HUDEP-2 (cell line): ENCODE results near the gene OARD1.

Experiments used
- DNase-seq, 76 experiments: peaks; one replicate each; lab custom pipeline; 2025; ENCODE audit not compliant: unreplicated experiment in 76 of 76; lab: John Stamatoyannopoulos, UW

The OARD1 gene

DNA sequence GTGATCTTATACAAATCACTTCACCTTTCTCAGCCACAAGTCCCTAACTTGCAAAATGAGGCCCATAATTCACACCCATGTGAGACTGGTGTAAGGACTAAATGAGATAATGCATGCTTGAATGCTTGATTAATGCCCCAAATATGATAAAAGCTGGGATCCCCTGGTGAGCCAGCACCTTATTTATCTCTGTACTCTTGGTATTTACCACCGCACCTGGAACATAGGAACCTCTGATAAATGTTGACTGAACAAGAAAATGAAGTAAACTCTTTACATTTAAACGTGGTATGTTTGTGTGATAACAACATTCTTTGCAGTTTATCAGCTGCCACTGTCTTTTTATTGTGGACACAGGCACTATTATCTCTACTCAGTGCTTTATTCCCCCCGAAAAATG, 21.6 kb downstream of the OARD1 start:
- DNase-seq, result peak in 17 of 76 experiments; percentile 3 to 62 (median 34)

DNA sequence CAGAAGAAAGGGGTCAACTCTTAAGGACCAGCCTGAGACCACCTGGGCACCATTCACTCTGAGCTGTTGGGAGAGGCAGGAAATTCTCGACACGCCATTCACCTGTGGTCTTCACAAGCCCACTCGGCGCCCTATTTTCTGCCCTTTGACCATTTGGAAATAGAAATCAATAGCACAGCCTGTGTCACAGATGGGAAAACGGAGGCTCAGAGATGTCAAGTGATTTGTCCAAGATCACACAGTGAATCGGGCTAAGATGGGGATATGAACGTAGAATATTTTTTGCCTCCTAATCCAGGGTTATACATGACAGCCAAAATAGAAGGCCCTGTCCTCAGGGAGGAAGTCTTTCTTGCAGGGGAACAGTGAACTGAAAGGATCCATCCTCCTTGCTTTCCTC, 22.2 kb downstream of the OARD1 start:
- DNase-seq, result no peak

DNA sequence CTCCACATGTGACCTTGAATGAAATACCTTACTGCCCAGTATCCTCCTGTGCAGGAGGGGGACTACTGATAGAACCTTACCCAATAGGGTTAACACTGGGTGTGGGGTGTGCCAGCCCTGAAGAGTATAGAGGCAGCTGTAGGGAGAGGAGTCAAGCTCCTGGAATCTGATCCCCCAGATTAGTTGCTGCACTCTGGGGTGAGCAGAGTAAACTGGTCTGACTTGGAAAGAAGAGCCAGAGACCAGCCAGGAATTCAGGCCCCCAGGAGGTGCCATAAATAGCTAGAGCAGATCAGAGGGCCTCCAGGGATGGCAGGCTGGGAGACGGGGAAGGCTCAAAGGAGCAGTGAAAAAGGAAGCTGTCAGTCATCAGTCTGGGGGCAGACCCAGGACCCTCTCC, 22.6 kb downstream of the OARD1 start:
- DNase-seq, result no peak

DNA sequence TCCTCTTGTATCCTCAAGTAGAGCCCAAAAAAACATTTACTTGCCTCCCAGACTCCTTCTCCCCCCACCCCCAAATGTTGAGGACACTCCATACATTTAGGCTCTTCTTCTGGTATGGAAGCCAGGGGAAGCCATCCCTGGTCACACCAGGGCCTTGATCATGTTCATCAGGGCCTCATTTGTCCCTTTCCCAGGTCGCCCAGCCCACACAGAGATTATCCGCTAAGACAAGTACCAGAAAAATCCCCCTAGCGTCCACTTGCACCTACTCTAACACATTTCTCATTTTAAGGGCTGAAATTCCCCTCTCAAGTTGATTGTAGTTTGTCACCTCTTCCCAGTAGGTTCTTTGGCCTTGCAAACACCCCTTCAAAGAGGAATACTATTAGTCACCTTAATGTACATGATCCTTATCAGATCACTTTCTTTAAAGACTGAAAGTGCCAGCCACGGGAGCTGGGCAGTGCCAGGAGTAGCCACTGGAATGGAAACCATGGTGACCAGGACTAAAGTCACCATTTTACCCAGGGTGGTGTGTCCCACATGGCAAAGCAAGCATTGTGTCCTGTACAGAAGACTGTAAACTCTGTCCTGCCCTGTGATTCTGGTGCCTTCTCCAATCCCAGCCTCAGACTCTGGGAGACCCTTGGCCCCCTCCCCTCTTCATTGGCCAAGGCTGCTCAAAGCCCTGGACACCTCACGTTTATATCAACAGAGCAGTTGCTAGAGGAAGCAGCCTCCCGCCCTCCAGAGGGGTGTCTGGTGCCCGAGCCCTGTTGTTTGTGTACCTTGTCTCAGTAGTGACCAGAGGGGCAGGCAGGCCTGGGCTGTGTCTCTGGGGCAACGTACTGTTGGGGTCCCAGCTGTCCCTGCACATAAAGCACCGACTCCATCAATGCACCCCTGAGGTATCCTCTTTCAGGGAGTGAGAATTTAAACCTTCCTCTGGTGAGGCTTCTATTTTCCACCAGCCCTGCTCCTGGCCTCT, 24.1 kb downstream of the OARD1 start:
- DNase-seq, result no peak

- no peak for DNase-seq
These were observed 24.9 kb downstream of the OARD1 start for GRCh38 chr6:41047306-41047705.

DNA sequence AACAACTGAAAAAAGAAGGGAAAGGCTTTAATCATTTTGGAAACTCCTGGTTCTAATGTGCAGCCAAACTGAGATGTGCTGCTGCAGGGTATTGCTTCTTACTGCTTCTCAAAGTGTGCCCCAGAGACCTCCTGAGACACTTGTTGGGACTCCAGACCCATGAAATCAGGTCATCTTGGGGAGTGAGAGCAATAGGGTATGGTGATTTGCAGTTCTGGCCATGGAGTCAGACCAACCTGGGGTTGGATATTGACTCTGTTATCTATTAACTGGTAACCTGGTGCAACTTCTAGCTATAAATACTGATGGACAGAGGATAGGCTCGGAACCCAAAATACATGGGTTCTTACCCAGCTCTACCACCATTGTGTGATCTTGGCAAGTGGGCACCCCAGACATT, 26.1 kb downstream of the OARD1 start:
- no peak for DNase-seq

GRCh38 chr6:41045664-41046063, 26.5 kb downstream of the OARD1 start:
- DNase-seq, result no peak

DNA sequence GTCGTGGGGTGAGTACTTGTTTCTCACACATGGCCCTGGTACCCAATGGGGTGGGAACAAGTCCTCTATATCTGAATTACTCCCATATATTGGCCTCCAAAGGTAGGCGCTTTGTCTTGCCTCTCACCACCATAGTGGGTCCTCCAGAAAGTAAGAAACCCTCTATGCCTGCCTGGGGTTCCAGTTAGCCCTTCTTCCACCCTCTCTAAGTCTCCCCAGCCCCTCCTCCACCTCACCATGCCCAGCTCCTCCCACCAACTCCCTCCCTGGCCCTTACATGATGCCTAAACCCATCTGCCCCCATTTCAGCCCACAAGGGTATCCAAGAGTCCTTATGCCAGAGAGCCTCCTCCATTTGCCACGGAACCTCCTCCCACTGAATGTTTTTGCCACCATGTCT, 29.0 kb downstream of the OARD1 start:
- DNase-seq, result peak in 16 of 76 experiments; percentile 16 to 86 (median 39)

DNA sequence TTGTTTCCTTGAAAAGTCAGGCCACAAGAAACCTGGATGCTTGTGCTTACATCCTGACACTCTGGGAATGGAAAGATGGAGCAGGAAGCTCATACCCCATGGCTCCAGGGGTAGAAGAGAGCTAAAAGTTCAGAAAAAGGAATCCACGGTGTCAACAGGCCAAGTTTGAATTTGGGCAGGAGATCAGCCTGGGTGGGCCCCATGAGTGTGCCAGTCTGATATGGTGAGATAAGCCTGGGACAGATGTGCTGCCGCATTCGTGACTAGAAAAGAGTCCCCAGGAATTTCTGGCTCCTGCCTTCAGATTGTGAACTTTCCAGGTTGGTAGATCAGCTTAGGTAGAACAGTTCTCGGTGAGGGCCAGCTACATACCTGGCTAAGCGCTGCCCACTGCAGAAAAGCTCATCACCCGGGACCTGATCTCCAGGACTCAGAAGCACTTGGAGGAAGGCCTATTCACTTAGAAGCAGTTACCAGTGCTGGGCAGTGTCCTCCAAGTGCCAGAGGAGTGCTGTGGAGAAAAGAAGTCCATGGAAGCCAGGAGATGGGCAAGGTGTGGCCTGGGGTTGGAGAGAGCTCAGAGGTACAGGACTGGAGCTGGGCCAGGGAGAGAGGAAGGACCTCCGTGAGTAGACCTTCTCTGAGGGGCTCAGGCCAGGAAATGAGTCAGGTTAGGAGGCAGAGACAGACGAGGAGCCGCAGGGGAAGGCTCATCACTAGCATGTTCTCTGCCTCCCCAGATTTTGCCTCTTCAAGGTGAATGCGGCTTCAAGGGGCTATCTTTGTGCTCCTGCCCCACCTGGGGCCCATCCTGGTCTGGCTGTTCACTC, 29.7 kb downstream of the OARD1 start, which contains the start of gene TSPO2:
TSPO2 (plus strand) TSS at position 242 of the 830 bp plus-strand sequence; CDS start at position 761, 519 bp downstream.
- DNase-seq, result peak in 72 of 76 experiments; percentile 20 to 91 (median 73)

GRCh38 chr6:41040940-41041536, 31.1 kb downstream of the OARD1 start:
- DNase-seq, result peak in 55 of 76 experiments; percentile 1 to 84 (median 57)

GRCh38 chr6:41040101-41040939, 31.8 kb downstream of the OARD1 start:
- DNase-seq, result peak in 70 of 76 experiments; percentile 32 to 84 (median 60)

DNA sequence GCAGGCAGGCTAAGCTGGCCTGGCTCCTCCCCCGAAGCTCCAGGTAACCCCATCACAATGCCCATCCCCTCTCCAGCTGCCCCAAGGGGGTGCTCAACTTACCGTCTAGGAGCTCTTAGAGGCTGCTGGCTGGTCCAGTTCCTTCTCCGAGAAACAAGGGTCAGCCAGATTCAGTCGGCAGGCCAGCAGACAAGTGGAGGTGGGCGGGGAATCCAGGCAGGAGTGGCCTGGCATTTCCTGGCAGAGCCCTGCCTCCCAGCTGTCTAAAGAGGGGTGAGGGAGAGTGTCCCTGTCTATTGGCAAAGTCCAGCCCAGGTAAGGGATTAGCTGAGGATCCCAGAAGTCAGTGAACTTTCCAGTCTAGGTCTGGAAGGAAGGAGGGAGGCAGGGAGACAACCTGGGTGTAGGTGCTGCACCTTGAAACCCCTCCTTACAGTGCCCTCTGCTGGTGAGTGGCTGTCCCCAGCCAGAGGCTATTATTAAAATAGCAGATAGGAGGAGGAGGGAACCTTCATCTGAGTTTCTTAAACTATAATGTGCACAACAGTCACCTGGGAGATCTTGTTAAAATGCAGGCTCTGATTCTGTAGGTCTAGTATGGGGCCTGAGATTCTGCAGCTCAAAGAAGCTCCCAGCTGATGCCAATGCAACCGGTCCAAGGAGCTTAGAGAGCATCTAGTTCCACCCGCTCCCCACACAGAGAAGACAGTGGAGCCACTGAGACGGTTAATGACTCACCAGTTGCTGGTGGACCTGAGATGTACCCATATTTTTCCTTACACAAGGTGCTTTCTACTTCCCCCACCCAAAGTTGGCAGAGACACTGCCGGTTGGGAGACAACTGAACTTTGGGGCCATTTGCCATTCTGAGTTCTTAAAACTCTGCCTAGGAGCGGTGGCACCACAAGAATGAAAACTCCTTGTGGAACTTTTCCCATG, 32.8 kb downstream of the OARD1 start, which contains the start of gene UNC5CL:
UNC5CL (minus strand) TSS at position 162 of the 939 bp plus-strand sequence. CDS start 4,147 bp downstream, outside the sequence.
- peak in 68 of 76 experiments; percentile 18 to 96 (median 62) for DNase-seq

- DNase-seq, result no peak
These were observed 34.0 kb downstream of the OARD1 start for GRCh38 chr6:41038205-41038604.

DNA sequence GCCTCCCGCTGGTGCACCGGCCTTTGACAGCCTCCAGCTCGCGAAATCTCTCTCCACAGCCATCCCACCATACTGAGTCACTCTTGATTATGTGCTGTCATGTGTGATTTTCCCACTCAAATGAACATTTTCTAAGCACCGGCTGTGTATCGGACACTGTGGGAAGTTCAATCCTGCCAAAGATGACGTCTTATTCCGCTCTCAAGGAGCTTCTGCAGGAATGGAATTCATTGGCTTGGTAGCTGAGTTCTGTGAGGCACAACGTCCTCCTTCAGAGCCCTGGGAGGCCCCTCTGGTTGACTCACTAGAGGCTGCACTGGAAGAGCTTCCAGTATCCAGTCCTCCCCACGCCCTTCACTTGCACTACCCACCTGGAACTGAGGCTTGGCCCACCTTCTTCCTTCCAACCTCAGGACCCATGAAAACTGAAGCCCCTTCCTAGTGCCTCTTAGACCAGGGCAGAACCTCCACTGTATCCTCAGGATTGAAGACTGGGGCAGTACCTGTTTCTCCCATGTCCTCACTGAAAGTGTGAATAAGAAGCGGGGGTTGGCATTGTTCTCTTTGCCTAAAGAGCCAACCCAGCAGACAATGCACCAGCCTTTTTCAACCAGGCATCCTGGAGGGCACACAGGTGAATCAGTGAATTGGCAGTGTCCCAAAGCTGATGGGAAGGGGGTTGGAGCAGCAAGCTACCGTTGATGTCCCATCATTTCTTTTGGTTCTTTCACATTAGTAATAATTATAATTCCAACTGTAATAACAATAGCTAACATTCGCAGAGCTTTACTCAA, 34.9 kb downstream of the OARD1 start:
- no peak for DNase-seq

DNA sequence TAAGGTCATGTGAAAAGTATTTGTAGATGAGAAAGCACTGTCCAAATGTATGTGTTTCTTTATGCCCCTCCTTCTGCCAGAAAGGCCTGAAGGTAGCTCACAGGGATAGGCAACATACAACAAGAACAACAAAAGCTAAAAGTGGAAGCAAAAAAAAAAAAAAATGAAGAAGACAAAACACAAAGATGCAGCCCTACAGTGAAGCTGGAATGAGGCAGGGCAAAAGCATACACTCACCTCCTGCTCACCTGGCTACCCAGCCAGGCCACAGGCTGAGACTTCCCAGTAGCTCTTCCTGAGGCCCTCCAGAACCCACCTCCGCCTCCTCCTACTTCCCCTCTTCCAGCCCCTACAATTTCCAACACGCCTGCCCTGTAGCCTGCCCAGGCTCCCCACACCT, 35.6 kb downstream of the OARD1 start:
- DNase-seq, result no peak

DNA sequence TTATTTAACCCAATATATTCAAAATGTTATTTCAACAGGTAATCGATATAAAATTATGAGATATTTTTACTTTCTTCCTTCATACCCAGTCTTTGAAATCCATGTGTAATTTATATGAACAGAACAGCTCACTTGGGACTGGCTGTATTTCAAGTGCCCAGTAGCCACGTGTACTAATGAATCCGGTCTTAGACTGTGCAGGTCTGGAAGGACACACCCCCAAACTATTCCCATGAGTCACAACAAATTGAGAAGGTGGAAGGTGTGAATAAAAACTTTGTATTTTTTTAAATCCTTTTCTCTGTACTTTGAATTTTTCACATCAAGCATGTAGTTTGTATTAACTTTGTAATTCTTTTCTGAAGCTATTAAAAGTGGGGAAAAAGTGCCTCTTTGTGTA, 36.0 kb downstream of the OARD1 start:
- DNase-seq, result no peak

- DNase-seq, result no peak
These were observed 38.4 kb downstream of the OARD1 start for GRCh38 chr6:41033776-41034175.

GRCh38 chr6:41032830-41033229, 39.3 kb downstream of the OARD1 start:
- DNase-seq, result no peak
